ENCODE data around the gene GPR32.
"Not testable (repeated sequence)": the region's sequence is repeated elsewhere in the genome, so short reads cannot be mapped to it uniquely, and the experiment has no call there.

- TF ChIP-seq CTCF (IDR thresholded peaks at IDR 0.05); ZFX (IDR thresholded peaks at IDR 0.05; ENCODE audit: borderline replicate concordance): not testable (repeated sequence)
Observed at GRCh38 chr19:50757624-50758023, 12.6 kb upstream of the GPR32 start.
